DND-41 (cell line): Measurements from ENCODE around the gene CTNNBL1.

Experiments
- ATAC-seq: fragments of 200-7000 bp; cut with Tn5 transposase; 3 replicates; pipeline ENCODE4 v1.9.1; 2021; ENCODE audit warnings: low read depth; ENCODE audit not compliant: insufficient read depth
- DNase-seq: peaks from one replicate; pipeline ENCODE4 v3.0.0-alpha.2; 2020
- H2AFZ ChIP-seq: 2 replicates; pipeline ENCODE4 v1.6.0; 2012; ENCODE audit warnings: low read depth, low read length
- H3K27ac ChIP-seq: 2 replicates; pipeline ENCODE4 v1.5.1; 2012; ENCODE audit warnings: low read length, inconsistent platforms
- H3K27me3 ChIP-seq: fragments of 200-600 bp; sonication (generic); 2 replicates; pipeline ENCODE4 v1.6.0; 2012; ENCODE audit warnings: low read length, mild to moderate bottlenecking, inconsistent platforms; ENCODE audit not compliant: insufficient read depth, poor library complexity
- H3K36me3 ChIP-seq: 2 replicates; pipeline ENCODE4 v1.5.1; 2012; ENCODE audit warnings: low read length, inconsistent platforms; ENCODE audit not compliant: insufficient read depth
- H3K4me1 ChIP-seq: 2 replicates; pipeline ENCODE4 v1.5.1; 2012; ENCODE audit warnings: mild to moderate bottlenecking, low read length; ENCODE audit not compliant: insufficient read depth
- H3K4me2 ChIP-seq: 2 replicates; pipeline ENCODE4 v1.6.0; 2012; ENCODE audit warnings: mild to moderate bottlenecking, moderate library complexity, low read length, inconsistent platforms; ENCODE audit not compliant: insufficient read depth
- H3K4me3 ChIP-seq, 2 experiments: fragments of 200-600 bp in 1 of 2; shearing (Covaris generic) in 1 of 2; 2 replicates each; pipeline ENCODE4 v1.5.1; 2012 to 2016; ENCODE audit warnings: inconsistent platforms in 2 of 2, low read length in 2 of 2, mild to moderate bottlenecking in 2 of 2, low read depth in 1 of 2, moderate library complexity in 1 of 2
- H3K79me2 ChIP-seq: 2 replicates; pipeline ENCODE4 v1.6.0; 2012; ENCODE audit warnings: low read length, inconsistent platforms; ENCODE audit not compliant: insufficient read depth
- H3K9ac ChIP-seq: 2 replicates; pipeline ENCODE4 v1.6.0; 2012; ENCODE audit warnings: low read depth, mild to moderate bottlenecking, inconsistent platforms, low read length, moderate library complexity
- H3K9me3 ChIP-seq: 2 replicates; pipeline ENCODE4 v1.5.1; 2012; ENCODE audit warnings: low read length, moderate library complexity, mild to moderate bottlenecking, inconsistent platforms; ENCODE audit not compliant: insufficient read depth, severe bottlenecking
- H4K20me1 ChIP-seq: 2 replicates; pipeline ENCODE4 v1.6.0; 2012; ENCODE audit warnings: low read length; ENCODE audit not compliant: insufficient read depth
- CTCF ChIP-seq: IDR thresholded peaks from 2 replicates; pipeline ENCODE4 v1.5.1; 2012; ENCODE audit warnings: borderline replicate concordance, low read length, moderate library complexity, mild to moderate bottlenecking; ENCODE audit not compliant: poor library complexity, severe bottlenecking; ENCODE audit errors: extremely low read depth
- EZH2 ChIP-seq: IDR thresholded peaks from 3 replicates; pipeline ENCODE4 v1.6.1; 2012; ENCODE audit warnings: borderline replicate concordance, low read depth, mild to moderate bottlenecking, moderate library complexity, low read length, inconsistent platforms; ENCODE audit not compliant: severe bottlenecking

Gene CTNNBL1

GRCh38 chr20:37867289-37868195, 173.7 kb downstream of the CTNNBL1 start:
- peaks cover 78% of the 10 kb centered on the region for H3K36me3 ChIP-seq
- ATAC-seq (no peak), DNase-seq (no peak)
- H2AFZ ChIP-seq, result no peak overlapping the region
- no peak overlapping the region for H3K4me3 ChIP-seq
- no peaks in the 10 kb centered on the region for H3K4me1 ChIP-seq
- no peaks in the 10 kb centered on the region for H3K79me2 ChIP-seq
- H3K9ac ChIP-seq, result no peak overlapping the region
- H3K9me3 ChIP-seq, result no peaks in the 10 kb centered on the region
- no peak for TF ChIP-seq CTCF
- no peak for TF ChIP-seq EZH2
- H3K27ac ChIP-seq, result no peak overlapping the region
- no peaks in the 10 kb centered on the region for H3K27me3 ChIP-seq
- H4K20me1 ChIP-seq, result no peaks in the 10 kb centered on the region
- no peak overlapping the region for H3K4me2 ChIP-seq

- no peaks in the 10 kb centered on the region for H3K27me3 ChIP-seq
- no peak overlapping the region for H3K4me2 ChIP-seq
- H3K9ac ChIP-seq, result no peak overlapping the region
- no peaks in the 10 kb centered on the region for H3K79me2 ChIP-seq
- H3K9me3 ChIP-seq, result no peaks in the 10 kb centered on the region
- no peak overlapping the region for H3K27ac ChIP-seq
- H3K36me3 ChIP-seq, result peaks cover 76% of the 10 kb centered on the region
- H3K4me3 ChIP-seq, result no peak overlapping the region
- DNase-seq (no peak), ATAC-seq (no peak)
- H3K4me1 ChIP-seq, result no peaks in the 10 kb centered on the region
- H2AFZ ChIP-seq, result no peak overlapping the region
- TF ChIP-seq CTCF, result no peak
- no peak for TF ChIP-seq EZH2
- H4K20me1 ChIP-seq, result peaks cover 4% of the 10 kb centered on the region; the same call in 1 of the 2 replicates
Observed at GRCh38 chr20:37868851-37869333, 175.1 kb downstream of the CTNNBL1 start.

- DNase-seq (no peak), ATAC-seq (no peak)
- H3K4me1 ChIP-seq, result no peaks in the 10 kb centered on the region
- H3K4me3 ChIP-seq, result no peak overlapping the region
- H3K9ac ChIP-seq, result no peak overlapping the region
- H3K9me3 ChIP-seq, result no peaks in the 10 kb centered on the region
- H3K27me3 ChIP-seq, result no peaks in the 10 kb centered on the region
- H3K27ac ChIP-seq, result no peak overlapping the region
- H3K4me2 ChIP-seq, result no peak overlapping the region
- H2AFZ ChIP-seq, result no peak overlapping the region
- H3K36me3 ChIP-seq, result peaks cover 79% of the 10 kb centered on the region
- H4K20me1 ChIP-seq, result peaks cover 5% of the 10 kb centered on the region; the same call in 1 of the 2 replicates
- TF ChIP-seq EZH2 (no peak), CTCF (no peak)
- no peaks in the 10 kb centered on the region for H3K79me2 ChIP-seq
Observed at GRCh38 chr20:37869334-37869861, 175.6 kb downstream of the CTNNBL1 start.
